Transverse colon (tissue), 4 donors: ENCODE data around the gene HTR1B.

Source experiments
- EP300 ChIP-seq: sonication (generic); formaldehyde crosslinking; IDR thresholded peaks from one replicate; pipeline ENCODE4 v1.6.1; 2017; ENCODE audit warnings: antibody characterized with exemption, low read depth
- POLR2A ChIP-seq: fragments of 450-650 bp; IDR thresholded peaks from one replicate; pipeline ENCODE4 v1.6.1; 2016; ENCODE audit warnings: antibody characterized with exemption, mild to moderate bottlenecking, moderate library complexity
- POLR2AphosphoS5 ChIP-seq, 3 donors: sonication (generic); formaldehyde crosslinking; IDR thresholded peaks; one replicate each; pipeline ENCODE4 v1.6.1; 2016; ENCODE audit warnings: antibody characterized with exemption in 3 of 3
- TF ChIP-seq, protein P1 (sequence below), 5 experiments: fragments of 200-600 bp in 3 of 5; fragments of 450-650 bp in 2 of 5; sonication (generic) in 3 of 5; IDR thresholded peaks; 1 replicate in 2 of 5; 2 replicates in 3 of 5; pipeline ENCODE4 v1.5.1; 2016 to 2017; ENCODE audit warnings: antibody characterized with exemption in 5 of 5, inconsistent platforms in 3 of 5, mild to moderate bottlenecking in 2 of 5, moderate library complexity in 1 of 5

- no peak for TF ChIP-seq EP300
- TF ChIP-seq, protein P1, sequence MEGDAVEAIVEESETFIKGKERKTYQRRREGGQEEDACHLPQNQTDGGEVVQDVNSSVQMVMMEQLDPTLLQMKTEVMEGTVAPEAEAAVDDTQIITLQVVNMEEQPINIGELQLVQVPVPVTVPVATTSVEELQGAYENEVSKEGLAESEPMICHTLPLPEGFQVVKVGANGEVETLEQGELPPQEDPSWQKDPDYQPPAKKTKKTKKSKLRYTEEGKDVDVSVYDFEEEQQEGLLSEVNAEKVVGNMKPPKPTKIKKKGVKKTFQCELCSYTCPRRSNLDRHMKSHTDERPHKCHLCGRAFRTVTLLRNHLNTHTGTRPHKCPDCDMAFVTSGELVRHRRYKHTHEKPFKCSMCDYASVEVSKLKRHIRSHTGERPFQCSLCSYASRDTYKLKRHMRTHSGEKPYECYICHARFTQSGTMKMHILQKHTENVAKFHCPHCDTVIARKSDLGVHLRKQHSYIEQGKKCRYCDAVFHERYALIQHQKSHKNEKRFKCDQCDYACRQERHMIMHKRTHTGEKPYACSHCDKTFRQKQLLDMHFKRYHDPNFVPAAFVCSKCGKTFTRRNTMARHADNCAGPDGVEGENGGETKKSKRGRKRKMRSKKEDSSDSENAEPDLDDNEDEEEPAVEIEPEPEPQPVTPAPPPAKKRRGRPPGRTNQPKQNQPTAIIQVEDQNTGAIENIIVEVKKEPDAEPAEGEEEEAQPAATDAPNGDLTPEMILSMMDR (IDR thresholded peaks at IDR 0.05) = no peak
- TF ChIP-seq POLR2A = no peak
- no peak for TF ChIP-seq POLR2AphosphoS5 (IDR thresholded peaks at IDR 0.05)
Observed at GRCh38 chr6:77424761-77425160, 38.5 kb downstream of the HTR1B start.
